ENCODE measurements around the gene ZNF407. TPM values are rescaled to one million over a fixed set of nuclear protein-coding genes. Genes with fewer than 3 reads are reported as not detected.

The ZNF407 gene
- total RNA-seq, 1 donor = 16.6 TPM

GRCh38 chr18:74631623-74632350 lies 34.1 kb downstream of the ZNF407 start:
- Histone ChIP-seq H3K4me2 (ENCODE audit: insufficient read depth, low read length) (no peak overlapping the region), H3K36me3 (ENCODE audit: insufficient read depth, low read length) (peaks cover 3% of the 10 kb centered on the region), H3K4me3 (ENCODE audit: insufficient read depth, low read length) (no peak overlapping the region), H3K79me2 (ENCODE audit: insufficient read depth, low read length) (no peaks in the 10 kb centered on the region), H3K9me3 (ENCODE audit: low read depth, low read length) (no peaks in the 10 kb centered on the region), H3K27ac (ENCODE audit: low read depth, low read length) (no peak overlapping the region), H3K4me1 (ENCODE audit: insufficient read depth, low read length) (no peaks in the 10 kb centered on the region), H3K27me3 (ENCODE audit: insufficient read depth, low read length) (no peaks in the 10 kb centered on the region), H4K20me1 (ENCODE audit: insufficient read depth, low read length) (peaks cover 1% of the 10 kb centered on the region), H2AFZ (ENCODE audit: low read length) (no peak overlapping the region)
- TF ChIP-seq CTCF (IDR thresholded peaks at IDR 0.05; ENCODE audit: extremely low read depth, low read depth, low read length) = no peak
- no peak for DNase-seq (ENCODE audit: insufficient read length, low spot score, missing footprints)

- no peak for TF ChIP-seq CTCF (IDR thresholded peaks at IDR 0.05; ENCODE audit: extremely low read depth, low read depth, low read length)
- Histone ChIP-seq H4K20me1 (ENCODE audit: insufficient read depth, low read length) (no peaks in the 10 kb centered on the region), H3K4me1 (ENCODE audit: insufficient read depth, low read length) (no peaks in the 10 kb centered on the region)
Observed at GRCh38 chr18:74632351-74632679, 34.6 kb downstream of the ZNF407 start.

GRCh38 chr18:74632856-74633255 lies 35.2 kb downstream of the ZNF407 start:
- Histone ChIP-seq H3K27me3 (ENCODE audit: insufficient read depth, low read length) (no peaks in the 10 kb centered on the region), H3K27ac (ENCODE audit: low read depth, low read length) (no peak overlapping the region)

More at GRCh38 chr18:74632351-74632679, 34.6 kb downstream of the ZNF407 start:
- Histone ChIP-seq H3K27ac (ENCODE audit: low read depth, low read length) (no peak overlapping the region), H3K4me3 (ENCODE audit: insufficient read depth, low read length) (no peak overlapping the region), H3K27me3 (ENCODE audit: insufficient read depth, low read length) (no peaks in the 10 kb centered on the region), H3K9me3 (ENCODE audit: low read depth, low read length) (no peaks in the 10 kb centered on the region), H3K36me3 (ENCODE audit: insufficient read depth, low read length) (peaks cover 3% of the 10 kb centered on the region), H3K79me2 (ENCODE audit: insufficient read depth, low read length) (no peaks in the 10 kb centered on the region), H3K4me2 (ENCODE audit: insufficient read depth, low read length) (no peak overlapping the region), H2AFZ (ENCODE audit: low read length) (no peak overlapping the region)
- no peak for DNase-seq (ENCODE audit: insufficient read length, low spot score, missing footprints)

More at GRCh38 chr18:74632856-74633255, 35.2 kb downstream of the ZNF407 start:
- H3K4me2 ChIP-seq (ENCODE audit: insufficient read depth, low read length) = no peak overlapping the region
- no peak for DNase-seq (ENCODE audit: insufficient read length, low spot score, missing footprints)
- H3K4me3 ChIP-seq (ENCODE audit: insufficient read depth, low read length) = no peak overlapping the region
- H3K9me3 ChIP-seq (ENCODE audit: low read depth, low read length) = no peaks in the 10 kb centered on the region
- H3K4me1 ChIP-seq (ENCODE audit: insufficient read depth, low read length) = no peaks in the 10 kb centered on the region
- no peaks in the 10 kb centered on the region for H4K20me1 ChIP-seq (ENCODE audit: insufficient read depth, low read length)
- peaks cover 3% of the 10 kb centered on the region for H3K36me3 ChIP-seq (ENCODE audit: insufficient read depth, low read length)
- no peaks in the 10 kb centered on the region for H3K79me2 ChIP-seq (ENCODE audit: insufficient read depth, low read length)
- H2AFZ ChIP-seq (ENCODE audit: low read length) = no peak overlapping the region
- no peak for TF ChIP-seq CTCF (IDR thresholded peaks at IDR 0.05; ENCODE audit: extremely low read depth, low read depth, low read length)

All from osteoblast (primary cell).